ENCODE measurements around the gene RCOR3. TPM values are rescaled to one million over a fixed set of nuclear protein-coding genes. Genes with fewer than 3 reads are reported as not detected.
"Not testable (repeated sequence)": the region's sequence is repeated elsewhere in the genome, so short reads cannot be mapped to it uniquely, and the experiment has no call there.

Gene RCOR3
- total RNA-seq, 1 donor: 39.8 TPM

DNA sequence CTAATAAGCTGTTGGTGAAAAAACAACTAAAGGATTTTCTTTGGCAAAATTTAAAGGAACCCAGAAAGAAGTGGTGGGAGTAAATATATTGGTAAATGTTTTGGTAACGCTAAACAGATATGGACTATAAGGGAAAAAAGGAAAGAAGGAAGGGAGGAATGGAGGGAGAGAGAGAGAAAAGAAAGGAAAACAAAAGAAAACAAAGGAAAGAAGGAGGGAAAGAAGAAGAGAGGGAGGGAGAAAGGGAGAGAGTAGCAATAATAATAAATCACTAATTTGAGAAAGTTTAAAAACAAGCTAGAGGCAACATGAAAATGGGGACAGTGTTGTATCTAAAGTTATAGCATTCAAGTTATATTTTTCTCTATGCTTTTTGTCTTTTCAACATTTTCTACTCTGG is 43.6 kb upstream of the RCOR3 start:
- no peaks in the 10 kb centered on the region for H3K9me3 ChIP-seq (ENCODE audit: low read depth, low read length)
- H4K20me1 ChIP-seq (ENCODE audit: insufficient read depth, low read length): no peaks in the 10 kb centered on the region
- no peaks in the 10 kb centered on the region for H3K36me3 ChIP-seq (ENCODE audit: insufficient read depth, low read length)
- H3K4me3 ChIP-seq (ENCODE audit: insufficient read depth, low read length): no peak overlapping the region
- TF ChIP-seq, protein P1, sequence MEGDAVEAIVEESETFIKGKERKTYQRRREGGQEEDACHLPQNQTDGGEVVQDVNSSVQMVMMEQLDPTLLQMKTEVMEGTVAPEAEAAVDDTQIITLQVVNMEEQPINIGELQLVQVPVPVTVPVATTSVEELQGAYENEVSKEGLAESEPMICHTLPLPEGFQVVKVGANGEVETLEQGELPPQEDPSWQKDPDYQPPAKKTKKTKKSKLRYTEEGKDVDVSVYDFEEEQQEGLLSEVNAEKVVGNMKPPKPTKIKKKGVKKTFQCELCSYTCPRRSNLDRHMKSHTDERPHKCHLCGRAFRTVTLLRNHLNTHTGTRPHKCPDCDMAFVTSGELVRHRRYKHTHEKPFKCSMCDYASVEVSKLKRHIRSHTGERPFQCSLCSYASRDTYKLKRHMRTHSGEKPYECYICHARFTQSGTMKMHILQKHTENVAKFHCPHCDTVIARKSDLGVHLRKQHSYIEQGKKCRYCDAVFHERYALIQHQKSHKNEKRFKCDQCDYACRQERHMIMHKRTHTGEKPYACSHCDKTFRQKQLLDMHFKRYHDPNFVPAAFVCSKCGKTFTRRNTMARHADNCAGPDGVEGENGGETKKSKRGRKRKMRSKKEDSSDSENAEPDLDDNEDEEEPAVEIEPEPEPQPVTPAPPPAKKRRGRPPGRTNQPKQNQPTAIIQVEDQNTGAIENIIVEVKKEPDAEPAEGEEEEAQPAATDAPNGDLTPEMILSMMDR (IDR thresholded peaks at IDR 0.05; ENCODE audit: extremely low read depth, low read depth, low read length): no peak
- peaks cover 2% of the 10 kb centered on the region for H3K27me3 ChIP-seq (ENCODE audit: insufficient read depth, low read length)
- no peak overlapping the region for H3K27ac ChIP-seq (ENCODE audit: low read depth, low read length)
- no peak overlapping the region for H2AFZ ChIP-seq (ENCODE audit: low read length)
- H3K4me2 ChIP-seq (ENCODE audit: insufficient read depth, low read length): no peak overlapping the region
- H3K79me2 ChIP-seq (ENCODE audit: insufficient read depth, low read length): no peaks in the 10 kb centered on the region
- no peaks in the 10 kb centered on the region for H3K4me1 ChIP-seq (ENCODE audit: insufficient read depth, low read length)
- no peak for DNase-seq (ENCODE audit: insufficient read length, low spot score, missing footprints)

DNA sequence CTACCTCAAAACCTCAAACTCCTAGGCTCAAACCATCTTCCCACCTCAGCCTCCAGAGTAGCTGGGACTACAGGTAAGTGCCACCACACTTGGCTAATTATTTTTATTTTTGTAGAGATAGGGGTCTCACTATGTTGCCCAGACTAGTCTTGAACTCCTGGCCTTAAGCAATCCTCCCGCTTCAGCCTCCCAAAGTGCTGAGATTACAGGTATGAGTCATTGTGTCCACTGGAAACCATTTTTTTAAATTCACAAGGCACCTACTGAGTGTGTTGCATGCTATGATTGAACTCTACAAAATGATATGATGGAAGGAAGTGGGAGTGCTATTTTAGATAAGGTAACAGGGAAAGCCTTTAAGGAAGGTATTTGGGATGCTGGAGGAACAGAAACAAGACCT is 41.8 kb upstream of the RCOR3 start:
- Histone ChIP-seq H3K9me3 (ENCODE audit: low read depth, low read length) (no peaks in the 10 kb centered on the region), H3K4me2 (ENCODE audit: insufficient read depth, low read length) (no peak overlapping the region), H4K20me1 (ENCODE audit: insufficient read depth, low read length) (no peaks in the 10 kb centered on the region), H2AFZ (ENCODE audit: low read length) (no peak overlapping the region), H3K36me3 (ENCODE audit: insufficient read depth, low read length) (no peaks in the 10 kb centered on the region), H3K79me2 (ENCODE audit: insufficient read depth, low read length) (no peaks in the 10 kb centered on the region), H3K4me1 (ENCODE audit: insufficient read depth, low read length) (no peaks in the 10 kb centered on the region), H3K27ac (ENCODE audit: low read depth, low read length) (no peak overlapping the region), H3K27me3 (ENCODE audit: insufficient read depth, low read length) (peaks cover 2% of the 10 kb centered on the region), H3K4me3 (ENCODE audit: insufficient read depth, low read length) (no peak overlapping the region)
- TF ChIP-seq, protein P1 (IDR thresholded peaks at IDR 0.05; ENCODE audit: extremely low read depth, low read depth, low read length): no peak
- no peak for DNase-seq (ENCODE audit: insufficient read length, low spot score, missing footprints)

DNA sequence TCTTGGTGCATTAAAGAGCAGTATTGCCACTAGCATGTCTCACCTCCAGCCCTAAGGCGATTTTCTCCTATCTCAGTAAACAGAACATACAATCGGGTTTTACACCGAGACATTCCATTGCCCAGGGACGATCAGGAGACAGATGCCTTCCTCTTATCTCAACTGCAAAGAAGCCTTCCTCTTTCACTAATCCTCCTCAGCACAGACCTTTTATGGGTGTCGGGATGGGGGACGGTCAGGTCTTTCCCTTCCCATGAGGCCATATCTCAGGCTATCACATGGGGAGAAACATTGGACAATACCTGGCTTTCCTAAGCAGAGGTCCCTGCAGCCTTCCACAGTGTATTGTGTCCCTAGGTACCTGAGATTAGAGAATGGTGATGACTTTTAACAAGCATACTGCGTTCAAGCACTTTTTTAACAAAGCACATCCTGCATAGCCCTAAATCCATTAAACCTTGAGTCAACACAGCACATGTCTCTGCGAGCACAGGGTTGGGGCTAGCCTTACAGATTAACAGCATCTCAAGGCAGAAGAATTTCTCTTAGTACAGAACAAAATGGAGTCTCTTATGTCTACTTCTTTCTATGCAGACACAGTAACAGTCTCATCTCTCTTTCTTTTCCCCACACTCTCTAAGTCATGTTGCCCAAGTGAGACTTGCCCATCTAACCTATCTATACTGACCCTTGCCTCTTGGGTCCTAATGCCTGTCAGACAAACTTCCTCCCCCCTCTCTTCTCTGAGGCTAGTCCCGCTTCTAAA is 36.5 kb upstream of the RCOR3 start:
- not testable (repeated sequence) for H4K20me1 ChIP-seq (ENCODE audit: insufficient read depth, low read length); H3K4me1 ChIP-seq (ENCODE audit: insufficient read depth, low read length); H3K4me3 ChIP-seq (ENCODE audit: insufficient read depth, low read length); DNase-seq (ENCODE audit: insufficient read length, low spot score, missing footprints); H3K79me2 ChIP-seq (ENCODE audit: insufficient read depth, low read length); H3K9me3 ChIP-seq (ENCODE audit: low read depth, low read length); H3K27me3 ChIP-seq (ENCODE audit: insufficient read depth, low read length); H3K36me3 ChIP-seq (ENCODE audit: insufficient read depth, low read length); H3K4me2 ChIP-seq (ENCODE audit: insufficient read depth, low read length); H3K27ac ChIP-seq (ENCODE audit: low read depth, low read length); H2AFZ ChIP-seq (ENCODE audit: low read length)

DNA sequence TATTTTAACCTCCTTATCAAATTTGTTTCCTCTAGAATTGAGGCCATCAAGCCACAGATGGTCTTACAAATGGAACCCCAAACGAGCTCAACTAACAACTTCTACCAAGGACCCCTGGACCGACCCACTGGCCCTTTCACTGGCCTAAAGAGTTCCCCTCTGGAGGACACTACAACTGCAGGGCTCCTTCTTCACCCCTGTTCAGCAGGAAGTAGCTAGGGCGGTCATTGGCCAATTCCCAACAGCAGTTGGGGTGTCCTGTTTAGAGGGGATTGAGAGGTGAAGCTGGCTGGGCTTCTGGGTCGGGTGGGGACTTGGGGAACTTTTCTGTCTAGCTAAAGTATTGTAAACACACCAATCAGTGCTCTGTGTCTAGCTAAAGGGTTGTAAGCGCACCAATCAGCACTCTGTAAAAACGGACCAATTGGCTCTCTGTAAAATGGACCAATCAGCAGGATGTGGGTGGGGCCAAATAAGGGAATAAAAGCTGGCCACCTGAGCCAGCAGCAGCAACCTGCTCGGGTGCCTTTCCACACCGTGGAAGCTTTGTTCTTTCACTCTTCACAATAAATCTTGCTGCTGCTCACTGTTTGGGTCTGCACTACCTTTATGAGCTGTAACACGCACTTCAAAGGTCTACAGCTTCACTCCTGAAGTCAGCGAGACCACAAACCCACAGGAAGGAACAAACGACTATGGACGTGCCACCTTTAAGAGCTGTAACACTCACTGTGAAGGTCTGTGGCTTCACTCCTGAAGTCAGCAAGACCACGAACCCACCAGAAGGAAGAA is 30.4 kb upstream of the RCOR3 start:
- H3K9me3 ChIP-seq (ENCODE audit: low read depth, low read length); H4K20me1 ChIP-seq (ENCODE audit: insufficient read depth, low read length): not testable (repeated sequence)

DNA sequence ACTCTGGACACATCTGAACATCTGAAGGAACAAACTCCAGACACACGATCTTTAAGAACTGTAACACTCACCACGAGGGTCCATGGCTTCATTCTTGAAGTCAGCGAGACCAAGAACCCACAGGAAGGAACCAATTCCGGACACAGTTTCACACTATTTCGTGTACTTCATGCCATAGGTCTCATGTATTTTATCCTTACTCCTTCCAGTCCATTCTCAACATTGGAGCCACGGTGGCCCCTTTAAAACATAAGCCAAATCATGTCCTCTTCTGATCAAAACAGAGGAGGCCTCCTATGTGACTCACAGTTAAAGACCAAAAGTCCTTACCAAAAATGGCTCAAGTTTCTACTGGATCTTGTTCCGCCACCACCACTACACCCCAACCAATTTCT is 29.8 kb upstream of the RCOR3 start:
- no peak overlapping the region for H3K4me2 ChIP-seq (ENCODE audit: insufficient read depth, low read length)
- H3K27ac ChIP-seq (ENCODE audit: low read depth, low read length): no peak overlapping the region
- H3K9me3 ChIP-seq (ENCODE audit: low read depth, low read length): no peaks in the 10 kb centered on the region
- H3K36me3 ChIP-seq (ENCODE audit: insufficient read depth, low read length): no peaks in the 10 kb centered on the region
- no peaks in the 10 kb centered on the region for H3K4me1 ChIP-seq (ENCODE audit: insufficient read depth, low read length)
- H3K79me2 ChIP-seq (ENCODE audit: insufficient read depth, low read length): no peaks in the 10 kb centered on the region
- no peaks in the 10 kb centered on the region for H3K27me3 ChIP-seq (ENCODE audit: insufficient read depth, low read length)
- no peak overlapping the region for H2AFZ ChIP-seq (ENCODE audit: low read length)
- no peaks in the 10 kb centered on the region for H4K20me1 ChIP-seq (ENCODE audit: insufficient read depth, low read length)
- no peak for DNase-seq (ENCODE audit: insufficient read length, low spot score, missing footprints)
- TF ChIP-seq, protein P1 (IDR thresholded peaks at IDR 0.05; ENCODE audit: extremely low read depth, low read depth, low read length): no peak
- no peak overlapping the region for H3K4me3 ChIP-seq (ENCODE audit: insufficient read depth, low read length)

More for the DNA sequence above, 30.4 kb upstream of the RCOR3 start:
- H3K4me3 ChIP-seq (ENCODE audit: insufficient read depth, low read length); H3K27me3 ChIP-seq (ENCODE audit: insufficient read depth, low read length); H2AFZ ChIP-seq (ENCODE audit: low read length); H3K4me1 ChIP-seq (ENCODE audit: insufficient read depth, low read length); H3K4me2 ChIP-seq (ENCODE audit: insufficient read depth, low read length); DNase-seq (ENCODE audit: insufficient read length, low spot score, missing footprints); H3K27ac ChIP-seq (ENCODE audit: low read depth, low read length); H3K36me3 ChIP-seq (ENCODE audit: insufficient read depth, low read length); H3K79me2 ChIP-seq (ENCODE audit: insufficient read depth, low read length): not testable (repeated sequence)
